ENCODE measurements around the gene MYO1B. TPM values are rescaled to one million over a fixed set of nuclear protein-coding genes. Genes with fewer than 3 reads are reported as not detected.

Gene MYO1B
- total and polyA plus RNA-seq, 2 experiments from 2014 or later: 126 to 197 TPM

GRCh38 chr2:191401287-191401686 is 156.1 kb downstream of the MYO1B start:
- in situ Hi-C loops (cut with MboI): no loop called here
- H3K4me3 ChIP-seq: no peak overlapping the region
- no peak overlapping the region for H2AFZ ChIP-seq
- H3K79me2 ChIP-seq (ENCODE audit: insufficient read depth): no peaks in the 10 kb centered on the region
- no peaks in the 10 kb centered on the region for H3K9me2 ChIP-seq (ENCODE audit: insufficient read depth)
- H3F3A ChIP-seq (ENCODE audit: insufficient read depth): peaks cover 63% of the 10 kb centered on the region
- TF ChIP-seq EZH2phosphoT487 (IDR thresholded peaks at IDR 0.05; ENCODE audit: insufficient read depth, low read depth) (no peak), EZH2 (IDR thresholded peaks at IDR 0.05; ENCODE audit: insufficient read depth, poor library complexity, severe bottlenecking) (no peak)
- H3K27ac ChIP-seq: peak overlapping the region; percentile 50
- WGBS, 2 experiments (ENCODE audit: low coverage in 1 of 2, low lambda C conversion rate in 2 of 2, missing lambda C conversion rate in 2 of 2): 0% methylated on average over 1 of the region's 1 CpG
- H3K9ac ChIP-seq: peak overlapping the region; percentile 22; the same call in 1 of the 2 replicates
- H4K20me1 ChIP-seq (ENCODE audit: insufficient read depth): no peaks in the 10 kb centered on the region
- H3K36me3 ChIP-seq (ENCODE audit: low read depth): peaks cover 39% of the 10 kb centered on the region
- peak overlapping the region; percentile 34 for H3K4me2 ChIP-seq (ENCODE audit: unreplicated experiment)
- no peaks in the 10 kb centered on the region for H3K27me3 ChIP-seq (replicated peaks; ENCODE audit: insufficient read depth)
- H3K9me3 ChIP-seq (ENCODE audit: low read depth): no peaks in the 10 kb centered on the region
- H3K4me1 ChIP-seq (ENCODE audit: insufficient read depth): peaks cover 42% of the 10 kb centered on the region
- peak; percentile 58 for DNase-seq

GRCh38 chr2:191402966-191403565 is 157.9 kb downstream of the MYO1B start:
- Histone ChIP-seq H3K27me3 (replicated peaks; ENCODE audit: insufficient read depth) (no peaks in the 10 kb centered on the region), H4K20me1 (ENCODE audit: insufficient read depth) (no peaks in the 10 kb centered on the region), H3K9me2 (ENCODE audit: insufficient read depth) (no peaks in the 10 kb centered on the region), H3K36me3 (ENCODE audit: low read depth) (peaks cover 39% of the 10 kb centered on the region), H3K4me2 (ENCODE audit: unreplicated experiment) (no peak overlapping the region), H3K4me3 (no peak overlapping the region), H3K9ac (no peak overlapping the region), H3F3A (ENCODE audit: insufficient read depth) (peaks cover 61% of the 10 kb centered on the region), H3K4me1 (ENCODE audit: insufficient read depth) (peaks cover 42% of the 10 kb centered on the region), H3K79me2 (ENCODE audit: insufficient read depth) (no peaks in the 10 kb centered on the region), H3K9me3 (ENCODE audit: low read depth) (no peaks in the 10 kb centered on the region), H3K27ac (no peak overlapping the region), H2AFZ (no peak overlapping the region)
- WGBS, 2 experiments (ENCODE audit: low coverage in 1 of 2, low lambda C conversion rate in 2 of 2, missing lambda C conversion rate in 2 of 2): 100% methylated on average over 3 of the region's 3 CpGs
- in situ Hi-C loops (cut with MboI): no loop called here
- TF ChIP-seq EZH2 (IDR thresholded peaks at IDR 0.05; ENCODE audit: insufficient read depth, poor library complexity, severe bottlenecking): no peak
- TF ChIP-seq EZH2phosphoT487 (IDR thresholded peaks at IDR 0.05; ENCODE audit: insufficient read depth, low read depth): no peak
- no peak for DNase-seq

GRCh38 chr2:191404568-191404991 is 159.4 kb downstream of the MYO1B start:
- Histone ChIP-seq H3K9me2 (ENCODE audit: insufficient read depth) (no peaks in the 10 kb centered on the region), H3K4me1 (ENCODE audit: insufficient read depth) (peaks cover 42% of the 10 kb centered on the region), H3K9ac (no peak overlapping the region), H3K4me3 (no peak overlapping the region), H3K4me2 (ENCODE audit: unreplicated experiment) (peak overlapping the region; percentile 26), H3K36me3 (ENCODE audit: low read depth) (peaks cover 49% of the 10 kb centered on the region), H3K79me2 (ENCODE audit: insufficient read depth) (no peaks in the 10 kb centered on the region), H3K27me3 (replicated peaks; ENCODE audit: insufficient read depth) (no peaks in the 10 kb centered on the region), H3K9me3 (ENCODE audit: low read depth) (no peaks in the 10 kb centered on the region), H3K27ac (peak overlapping the region; percentile 28), H4K20me1 (ENCODE audit: insufficient read depth) (no peaks in the 10 kb centered on the region), H2AFZ (no peak overlapping the region), H3F3A (ENCODE audit: insufficient read depth) (peaks cover 72% of the 10 kb centered on the region)
- TF ChIP-seq EZH2 (IDR thresholded peaks at IDR 0.05; ENCODE audit: insufficient read depth, poor library complexity, severe bottlenecking): no peak
- no peak for TF ChIP-seq EZH2phosphoT487 (IDR thresholded peaks at IDR 0.05; ENCODE audit: insufficient read depth, low read depth)
- DNase-seq: peak; percentile 42
- in situ Hi-C loops (cut with MboI): no loop called here
- WGBS, 2 experiments (ENCODE audit: low coverage in 1 of 2, low lambda C conversion rate in 2 of 2, missing lambda C conversion rate in 2 of 2): 0 to 4% methylated on average over 1 of the region's 1 CpG

GRCh38 chr2:191405546-191405945 is 160.3 kb downstream of the MYO1B start:
- Histone ChIP-seq H4K20me1 (ENCODE audit: insufficient read depth) (no peaks in the 10 kb centered on the region), H3K79me2 (ENCODE audit: insufficient read depth) (no peaks in the 10 kb centered on the region), H3K4me1 (ENCODE audit: insufficient read depth) (peaks cover 42% of the 10 kb centered on the region), H3K27ac (no peak overlapping the region), H3K36me3 (ENCODE audit: low read depth) (peaks cover 48% of the 10 kb centered on the region), H3K9me2 (ENCODE audit: insufficient read depth) (no peaks in the 10 kb centered on the region), H3F3A (ENCODE audit: insufficient read depth) (peaks cover 67% of the 10 kb centered on the region), H3K9me3 (ENCODE audit: low read depth) (no peaks in the 10 kb centered on the region), H2AFZ (no peak overlapping the region), H3K4me2 (ENCODE audit: unreplicated experiment) (no peak overlapping the region), H3K4me3 (no peak overlapping the region), H3K27me3 (replicated peaks; ENCODE audit: insufficient read depth) (no peaks in the 10 kb centered on the region), H3K9ac (no peak overlapping the region)
- in situ Hi-C loops (cut with MboI): no loop called here
- TF ChIP-seq EZH2phosphoT487 (IDR thresholded peaks at IDR 0.05; ENCODE audit: insufficient read depth, low read depth): no peak
- TF ChIP-seq EZH2 (IDR thresholded peaks at IDR 0.05; ENCODE audit: insufficient read depth, poor library complexity, severe bottlenecking): no peak
- DNase-seq: no peak
- WGBS, 2 experiments (ENCODE audit: low coverage in 1 of 2, low lambda C conversion rate in 2 of 2, missing lambda C conversion rate in 2 of 2): 91 to 100% methylated on average over 2 of the region's 2 CpGs

Measured in GM23248 (cell line).